Tibial nerve (tissue), 4 donors: ENCODE results near the gene NUAK2. TPM values are rescaled to one million over a fixed set of nuclear protein-coding genes. Genes with fewer than 3 reads are reported as not detected.

ENCODE experiments used
- DNase-seq, 2 donors: peaks; one replicate each; pipeline ENCODE4 v3.0.0-alpha.2; 2019; ENCODE audit warnings: low spot score in 2 of 2
- H3K27ac ChIP-seq, 4 donors: fragments of 200-600 bp; sonication (generic) in 3 of 4; one replicate each; pipeline ENCODE4 v1.5.1; 2017 to 2019; ENCODE audit warnings: mild to moderate bottlenecking in 1 of 4
- H3K27me3 ChIP-seq, 2 donors: fragments of 200-600 bp; sonication (generic) in 1 of 2; one replicate each; pipeline versions ENCODE4 v1.5.1 to v1.6.0; 2017 to 2019
- H3K36me3 ChIP-seq, 3 donors: fragments of 200-600 bp; sonication (generic); one replicate each; pipeline ENCODE4 v1.5.1; 2018 to 2019
- H3K4me1 ChIP-seq, 4 donors: fragments of 200-600 bp; sonication (generic) in 3 of 4; one replicate each; pipeline ENCODE4 v1.5.1; 2017 to 2019
- H3K4me3 ChIP-seq, 4 donors: fragments of 200-600 bp; sonication (generic) in 3 of 4; one replicate each; pipeline ENCODE4 v1.5.1; 2017 to 2019; ENCODE audit warnings: mild to moderate bottlenecking in 1 of 4, moderate library complexity in 1 of 4
- H3K9me3 ChIP-seq, 4 donors: fragments of 200-600 bp; sonication (generic) in 3 of 4; one replicate each; pipeline ENCODE4 v1.5.1; 2017 to 2019
- CTCF ChIP-seq, 5 experiments: fragments of 200-600 bp in 3 of 5; fragments of 450-650 bp in 2 of 5; sonication (generic) in 3 of 5; IDR thresholded peaks; one replicate each; pipeline ENCODE4 v1.5.1; 2016 to 2019; ENCODE audit warnings: antibody characterized with exemption in 5 of 5, mild to moderate bottlenecking in 3 of 5, moderate library complexity in 2 of 5
- EP300 ChIP-seq, 2 donors: sonication (generic); formaldehyde crosslinking; IDR thresholded peaks; one replicate each; pipeline ENCODE4 v1.6.1; 2017; ENCODE audit warnings: antibody characterized with exemption in 2 of 2, mild to moderate bottlenecking in 1 of 2
- POLR2A ChIP-seq, 2 donors: fragments of 450-650 bp; IDR thresholded peaks; one replicate each; pipeline ENCODE4 v1.6.1; 2017; ENCODE audit warnings: antibody characterized with exemption in 2 of 2, mild to moderate bottlenecking in 2 of 2, moderate library complexity in 2 of 2
- WGBS, 2 donors: methylation state at CpG; one replicate each; pipeline ENCODE4 v1.1.5; 2018; 5-methylcytosine and 5-hydroxymethylcytosine counted together
- total RNA-seq, 4 donors: library from RNA; depleted of rRNA; stranded (reverse); fragments of >200 nt; gene quantifications; one replicate each; pipeline ENCODE4 v1.1.0, GENCODE V29; 2016

NUAK2 gene
- total RNA-seq, 4 donors from 2014 or later, result 0.60 to 5.3 (median 2.7) TPM

GRCh38 chr1:205271745-205272144, 49.8 kb downstream of the NUAK2 start:
- TF ChIP-seq EP300 (IDR thresholded peaks at IDR 0.05) (no peak), POLR2A (IDR thresholded peaks at IDR 0.05) (no peak), CTCF (IDR thresholded peaks at IDR 0.05) (no peak)
- no peaks in the 10 kb centered on the region for H3K9me3 ChIP-seq
- H3K4me1 ChIP-seq, result peaks cover 0 to 34% (median 0%) of the 10 kb centered on the region in 4 donors
- H3K27me3 ChIP-seq, result no peaks in the 10 kb centered on the region
- WGBS, 2 donors, result 92 to 93% methylated on average over 18 of the region's 18 CpGs
- H3K27ac ChIP-seq, result no peak overlapping the region
- peaks cover 0 to 35% (median 0%) of the 10 kb centered on the region in 3 donors for H3K36me3 ChIP-seq
- no peak overlapping the region for H3K4me3 ChIP-seq
- no peak for DNase-seq

GRCh38 chr1:205271277-205271676, 50.3 kb downstream of the NUAK2 start:
- Histone ChIP-seq H3K27me3 (no peaks in the 10 kb centered on the region), H3K9me3 (no peaks in the 10 kb centered on the region), H3K4me1 (peaks cover 0 to 38% (median 0%) of the 10 kb centered on the region in 4 donors), H3K4me3 (no peak overlapping the region), H3K36me3 (peaks cover 0 to 35% (median 0%) of the 10 kb centered on the region in 3 donors), H3K27ac (no peak overlapping the region)
- WGBS, 2 donors, result 57 to 62% methylated on average over 8 of the region's 8 CpGs
- peak in 1 of 2 donors; percentile 46 for DNase-seq
- TF ChIP-seq POLR2A (IDR thresholded peaks at IDR 0.05) (no peak), EP300 (IDR thresholded peaks at IDR 0.05) (peak in 1 of 2 donors; percentile 11), CTCF (IDR thresholded peaks at IDR 0.05) (no peak)

GRCh38 chr1:205270764-205271163, 50.8 kb downstream of the NUAK2 start:
- Histone ChIP-seq H3K27ac (no peak overlapping the region), H3K4me1 (peaks cover 0 to 39% (median 0%) of the 10 kb centered on the region in 4 donors), H3K9me3 (no peaks in the 10 kb centered on the region), H3K27me3 (no peaks in the 10 kb centered on the region), H3K36me3 (peaks cover 0 to 35% (median 0%) of the 10 kb centered on the region in 3 donors), H3K4me3 (no peak overlapping the region)
- 65 to 70% methylated on average over 8 of the region's 8 CpGs for WGBS, 2 donors
- TF ChIP-seq EP300 (IDR thresholded peaks at IDR 0.05) (no peak), POLR2A (IDR thresholded peaks at IDR 0.05) (no peak), CTCF (IDR thresholded peaks at IDR 0.05) (no peak)
- DNase-seq, result no peak

DNA sequence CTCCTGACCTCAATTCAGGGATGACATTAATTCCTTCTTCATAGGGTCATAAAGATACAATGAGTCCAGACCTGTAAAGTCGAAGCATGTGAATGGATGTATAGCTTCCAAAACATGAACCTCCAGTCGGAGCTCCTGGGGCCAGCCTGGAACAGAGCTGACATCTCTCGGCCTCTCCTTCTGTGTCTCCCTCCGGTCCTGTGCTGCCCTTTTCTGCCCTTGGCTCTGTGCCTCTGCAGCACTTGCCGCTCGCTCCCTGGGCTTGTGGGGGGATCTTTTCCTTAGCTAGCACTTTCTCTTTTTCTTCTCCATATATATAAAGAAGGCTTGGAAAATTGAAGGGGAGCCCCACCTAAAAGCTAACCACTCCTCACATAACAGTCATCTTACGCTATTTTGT, 51.3 kb downstream of the NUAK2 start:
- peaks cover 0 to 35% (median 0%) of the 10 kb centered on the region in 3 donors for H3K36me3 ChIP-seq
- no peak overlapping the region for H3K4me3 ChIP-seq
- no peaks in the 10 kb centered on the region for H3K27me3 ChIP-seq
- DNase-seq, result no peak
- 59 to 64% methylated on average over 7 of the region's 7 CpGs for WGBS, 2 donors
- no peaks in the 10 kb centered on the region for H3K9me3 ChIP-seq
- H3K4me1 ChIP-seq, result peaks cover 0 to 39% (median 0%) of the 10 kb centered on the region in 4 donors
- TF ChIP-seq EP300 (IDR thresholded peaks at IDR 0.05), result no peak
- TF ChIP-seq POLR2A (IDR thresholded peaks at IDR 0.05), result no peak
- H3K27ac ChIP-seq, result no peak overlapping the region

- no peak overlapping the region for H3K27ac ChIP-seq
- H3K4me1 ChIP-seq, result peaks cover 0 to 39% (median 0%) of the 10 kb centered on the region in 4 donors
- H3K27me3 ChIP-seq, result no peaks in the 10 kb centered on the region
- no peak for DNase-seq
- WGBS, 2 donors, result 92 to 94% methylated on average over 7 to 8 of the region's 8 CpGs
- no peaks in the 10 kb centered on the region for H3K9me3 ChIP-seq
- TF ChIP-seq EP300 (IDR thresholded peaks at IDR 0.05) (no peak), CTCF (IDR thresholded peaks at IDR 0.05) (no peak)
- H3K36me3 ChIP-seq, result peaks cover 0 to 35% (median 0%) of the 10 kb centered on the region in 3 donors
- H3K4me3 ChIP-seq, result no peak overlapping the region
Measured at GRCh38 chr1:205269711-205270110, 51.8 kb downstream of the NUAK2 start.
